Lower lobe of right lung (tissue), 2 donors: ENCODE results near the gene CCDC71. TPM values are rescaled to one million over a fixed set of nuclear protein-coding genes. Genes with fewer than 3 reads are reported as not detected.

Experiments
- ATAC-seq, 2 donors: fragments of 200-7000 bp; cut with Tn5 transposase; one replicate each; pipeline ENCODE4 v1.9.1; 2020 to 2022; ENCODE audit warnings: mild to moderate bottlenecking in 2 of 2, moderate library complexity in 2 of 2
- DNase-seq: peaks from one replicate; pipeline ENCODE4 v3.0.0-alpha.2; 2020
- H3K27ac ChIP-seq: fragments of 200-600 bp; one replicate; pipeline ENCODE4 v1.8.0; 2022
- H3K27me3 ChIP-seq: fragments of 200-600 bp; one replicate; pipeline ENCODE4 v1.8.0; 2022; ENCODE audit warnings: low read depth
- H3K36me3 ChIP-seq: fragments of 200-600 bp; one replicate; pipeline ENCODE4 v1.8.0; 2022; ENCODE audit warnings: mild to moderate bottlenecking
- H3K4me1 ChIP-seq: fragments of 200-600 bp; one replicate; pipeline ENCODE4 v1.8.0; 2022
- H3K4me3 ChIP-seq: fragments of 200-600 bp; one replicate; pipeline ENCODE4 v1.8.0; 2022; ENCODE audit warnings: mild to moderate bottlenecking
- H3K9me3 ChIP-seq: fragments of 200-600 bp; one replicate; pipeline ENCODE4 v1.8.0; 2022
- intact Hi-C: fragments of 100-400 bp; cut with DNase I; formaldehyde crosslinking; loops from one replicate; pipeline ENCODE4 v1.11.0; 2022
- total RNA-seq: library from RNA; stranded (reverse); fragmentation: NEBNext Ultra II Directional; extraction: Animal tissue kit (Norgen Biotek cat#: 25700); gene quantifications from one replicate; pipeline ENCODE4 v1.2.1, GENCODE V29; 2021
- TF ChIP-seq, protein P1 (sequence below): fragments of 200-600 bp; IDR thresholded peaks from one replicate; pipeline ENCODE4 v1.8.0; 2022; ENCODE audit warnings: antibody characterized with exemption, mild to moderate bottlenecking
- donor health status: DM: no; HTN: yes; CAD: no; lungs with severe emphysema.

Gene CCDC71
- total RNA-seq, 1 donor from 2014 or later, result 23.4 TPM

DNA sequence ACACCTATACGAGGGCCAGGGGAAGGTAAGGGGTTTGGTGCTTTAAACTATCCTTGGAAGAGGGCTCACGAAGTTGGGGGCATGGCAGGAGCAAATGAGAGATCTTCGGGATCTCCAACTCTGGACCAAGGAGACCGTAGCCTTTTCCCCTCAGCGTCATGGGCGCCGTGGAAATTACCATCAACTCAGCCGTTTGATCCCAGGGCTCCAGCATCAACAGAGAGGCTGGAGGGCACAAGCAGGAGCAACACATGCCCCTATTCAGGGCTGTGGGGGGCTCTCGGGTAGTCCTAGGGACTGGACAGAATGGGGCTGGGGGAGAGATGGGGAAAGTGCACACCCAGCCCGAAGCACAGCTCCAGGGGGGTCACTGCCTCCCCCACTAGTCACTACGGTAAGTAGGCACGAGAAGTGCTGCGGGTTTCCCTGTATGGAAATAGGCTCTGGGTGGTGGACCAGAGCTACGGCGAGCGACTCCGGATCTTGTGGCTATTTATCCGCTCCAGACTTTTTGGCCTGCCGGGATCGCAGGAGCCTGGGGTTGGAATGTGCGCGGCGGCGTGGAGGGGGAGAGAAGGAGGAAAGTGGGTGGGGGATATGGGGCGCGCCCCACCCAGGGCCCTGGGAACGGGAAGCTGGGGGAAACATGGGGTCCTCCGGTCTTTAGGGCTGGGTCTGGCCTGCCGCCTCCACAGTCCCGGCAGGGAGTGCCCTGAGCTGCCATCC is 32.7 kb downstream of the CCDC71 start:
- TF ChIP-seq, protein P1, sequence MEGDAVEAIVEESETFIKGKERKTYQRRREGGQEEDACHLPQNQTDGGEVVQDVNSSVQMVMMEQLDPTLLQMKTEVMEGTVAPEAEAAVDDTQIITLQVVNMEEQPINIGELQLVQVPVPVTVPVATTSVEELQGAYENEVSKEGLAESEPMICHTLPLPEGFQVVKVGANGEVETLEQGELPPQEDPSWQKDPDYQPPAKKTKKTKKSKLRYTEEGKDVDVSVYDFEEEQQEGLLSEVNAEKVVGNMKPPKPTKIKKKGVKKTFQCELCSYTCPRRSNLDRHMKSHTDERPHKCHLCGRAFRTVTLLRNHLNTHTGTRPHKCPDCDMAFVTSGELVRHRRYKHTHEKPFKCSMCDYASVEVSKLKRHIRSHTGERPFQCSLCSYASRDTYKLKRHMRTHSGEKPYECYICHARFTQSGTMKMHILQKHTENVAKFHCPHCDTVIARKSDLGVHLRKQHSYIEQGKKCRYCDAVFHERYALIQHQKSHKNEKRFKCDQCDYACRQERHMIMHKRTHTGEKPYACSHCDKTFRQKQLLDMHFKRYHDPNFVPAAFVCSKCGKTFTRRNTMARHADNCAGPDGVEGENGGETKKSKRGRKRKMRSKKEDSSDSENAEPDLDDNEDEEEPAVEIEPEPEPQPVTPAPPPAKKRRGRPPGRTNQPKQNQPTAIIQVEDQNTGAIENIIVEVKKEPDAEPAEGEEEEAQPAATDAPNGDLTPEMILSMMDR, result no peak
- peaks cover 4% of the 10 kb centered on the region for H3K27me3 ChIP-seq
- ATAC-seq (peak; percentile 90 to 94), DNase-seq (peak; percentile 88)
- no peaks in the 10 kb centered on the region for H3K9me3 ChIP-seq
- peak overlapping the region; percentile 90 for H3K27ac ChIP-seq
- H3K36me3 ChIP-seq, result peaks cover 27% of the 10 kb centered on the region
- intact Hi-C loops, result no loop called here
- peaks cover 32% of the 10 kb centered on the region for H3K4me1 ChIP-seq
- H3K4me3 ChIP-seq, result peak overlapping the region; percentile 76

DNA sequence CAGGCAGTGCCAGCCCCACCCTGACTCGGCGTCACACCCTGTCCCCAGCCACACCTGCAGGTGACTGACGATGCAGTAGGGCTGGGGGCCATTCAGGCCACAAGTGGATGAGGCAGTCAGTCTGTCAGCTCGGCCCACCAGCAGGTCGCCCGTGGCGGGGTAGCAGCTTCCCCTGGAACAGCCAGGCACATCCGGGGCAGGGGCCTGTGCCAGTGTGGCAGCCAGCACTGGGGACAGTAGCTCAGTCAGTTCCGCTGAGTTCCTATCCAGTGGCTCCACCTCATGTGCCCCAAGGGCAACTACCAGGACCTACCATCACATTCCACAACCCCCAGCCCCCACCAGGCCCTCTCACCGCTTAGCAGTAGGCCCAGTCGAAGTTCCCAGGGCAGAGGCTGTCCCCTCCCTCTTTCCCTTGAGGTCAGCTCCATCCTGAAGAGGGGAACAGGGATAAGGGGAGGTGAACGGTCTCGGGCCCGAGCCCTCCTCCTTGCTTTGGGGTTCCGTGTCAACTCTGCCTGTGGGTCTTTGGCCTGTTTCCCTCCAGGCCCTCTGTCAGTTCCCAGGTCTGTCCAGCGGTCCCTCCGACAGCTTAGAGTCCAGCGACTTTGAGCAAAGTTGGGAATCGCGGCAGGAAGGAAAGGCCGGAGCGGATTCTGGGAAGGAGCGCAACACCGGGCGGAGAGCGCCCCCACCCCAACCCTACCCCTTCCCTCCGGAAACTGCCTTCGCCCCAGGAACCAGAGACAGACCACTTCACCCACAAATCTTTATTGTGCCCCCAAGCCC is 33.5 kb downstream of the CCDC71 start, which contains the start of gene LAMB2:
TSS of gene LAMB2 (minus strand) at position 614 of the 789 bp plus-strand sequence. CDS start at position 431, 183 bp downstream.
- peaks cover 32% of the 10 kb centered on the region for H3K4me1 ChIP-seq
- intact Hi-C loops, result no loop called here
- H3K36me3 ChIP-seq, result peaks cover 34% of the 10 kb centered on the region
- H3K4me3 ChIP-seq, result peak within 1 kb of the TSS; percentile 76
- peak; percentile 66 for DNase-seq
- no peaks in the 10 kb centered on the region for H3K27me3 ChIP-seq
- peak within 1 kb of the TSS; percentile 90 for H3K27ac ChIP-seq
- TF ChIP-seq, protein P1, result no peak
- peak; percentile 88 to 91 for ATAC-seq
- H3K9me3 ChIP-seq, result no peaks in the 10 kb centered on the region

DNA sequence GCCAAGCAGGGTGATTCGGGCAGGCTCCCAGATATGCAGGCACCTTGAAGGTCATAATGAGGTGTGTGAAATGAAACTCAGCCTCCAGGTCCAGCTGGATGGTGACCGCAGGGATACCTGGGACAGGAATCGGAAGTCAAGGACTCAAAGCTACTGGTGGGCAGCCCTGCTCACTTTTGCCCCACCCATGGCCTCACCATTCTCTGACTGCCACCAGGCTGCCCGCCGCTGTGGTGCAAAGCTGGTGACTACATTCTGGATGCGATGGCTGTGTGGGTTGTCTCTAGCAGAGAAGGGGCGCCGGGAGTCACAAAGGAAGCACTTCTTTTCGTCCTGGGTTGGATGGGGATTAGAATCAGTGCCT is 34.1 kb downstream of the CCDC71 start:
- Histone ChIP-seq H3K36me3 (peaks cover 39% of the 10 kb centered on the region), H3K9me3 (no peaks in the 10 kb centered on the region), H3K4me1 (peaks cover 32% of the 10 kb centered on the region), H3K27me3 (no peaks in the 10 kb centered on the region), H3K27ac (peak overlapping the region; percentile 90), H3K4me3 (peak overlapping the region; percentile 76)
- intact Hi-C loops, result no loop called here
- TF ChIP-seq, protein P1, result no peak
- ATAC-seq (no peak), DNase-seq (no peak)

DNA sequence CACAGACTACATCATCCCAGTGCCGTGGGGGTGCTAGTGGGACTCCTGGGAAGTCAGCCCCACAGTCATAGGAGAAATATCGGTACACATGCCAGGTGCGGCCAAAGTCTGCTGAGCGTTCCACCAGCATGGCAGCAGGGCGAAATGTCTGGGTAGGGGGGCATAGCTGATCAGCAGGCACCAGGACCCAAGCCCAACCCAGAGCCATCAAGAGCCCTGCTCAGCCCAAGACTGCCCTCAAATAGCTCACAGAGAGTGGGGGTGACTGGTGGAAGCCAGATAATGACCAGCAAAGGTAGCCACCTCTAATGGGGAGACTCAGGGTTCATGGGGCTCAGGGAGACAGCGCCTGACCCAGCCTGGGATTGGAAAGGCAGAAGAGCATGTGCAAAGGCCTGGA is 34.6 kb downstream of the CCDC71 start:
- TF ChIP-seq, protein P1, result no peak
- Histone ChIP-seq H3K4me1 (peaks cover 32% of the 10 kb centered on the region), H3K27me3 (no peaks in the 10 kb centered on the region), H3K4me3 (peak overlapping the region; percentile 76), H3K36me3 (peaks cover 44% of the 10 kb centered on the region), H3K27ac (peak overlapping the region; percentile 90), H3K9me3 (no peaks in the 10 kb centered on the region)
- ATAC-seq (no peak), DNase-seq (no peak)
- intact Hi-C loops, result no loop called here

DNA sequence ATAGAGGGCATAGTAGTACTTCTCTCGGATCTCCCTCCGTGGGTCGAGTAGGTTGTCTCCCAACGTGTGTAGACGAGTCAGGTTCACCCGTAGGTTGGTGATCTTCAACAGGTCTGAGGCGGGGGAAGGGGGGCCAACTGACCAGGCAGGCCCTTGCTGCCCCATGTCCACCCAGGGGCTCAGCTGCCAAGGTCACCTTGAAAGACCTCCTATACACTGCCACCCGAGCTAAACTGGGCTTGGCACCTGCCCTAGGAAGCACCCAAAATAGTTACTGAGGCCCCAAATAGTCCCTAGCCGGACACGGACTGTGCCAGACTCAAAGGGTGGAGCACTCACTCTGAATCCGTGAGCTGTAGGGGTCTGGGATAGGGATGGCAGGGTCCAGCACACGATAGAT is 35.1 kb downstream of the CCDC71 start:
- H3K27ac ChIP-seq, result peak overlapping the region; percentile 90
- peaks cover 49% of the 10 kb centered on the region for H3K36me3 ChIP-seq
- no peak for ATAC-seq

More for the DNA sequence above, 35.1 kb downstream of the CCDC71 start:
- TF ChIP-seq, protein P1, result no peak
- intact Hi-C loops, result no loop called here
- no peak for DNase-seq
- no peaks in the 10 kb centered on the region for H3K27me3 ChIP-seq
- H3K4me3 ChIP-seq, result no peak overlapping the region
- H3K9me3 ChIP-seq, result no peaks in the 10 kb centered on the region
- peaks cover 32% of the 10 kb centered on the region for H3K4me1 ChIP-seq
